ENCODE results near the gene PAXIP1.

DNA sequence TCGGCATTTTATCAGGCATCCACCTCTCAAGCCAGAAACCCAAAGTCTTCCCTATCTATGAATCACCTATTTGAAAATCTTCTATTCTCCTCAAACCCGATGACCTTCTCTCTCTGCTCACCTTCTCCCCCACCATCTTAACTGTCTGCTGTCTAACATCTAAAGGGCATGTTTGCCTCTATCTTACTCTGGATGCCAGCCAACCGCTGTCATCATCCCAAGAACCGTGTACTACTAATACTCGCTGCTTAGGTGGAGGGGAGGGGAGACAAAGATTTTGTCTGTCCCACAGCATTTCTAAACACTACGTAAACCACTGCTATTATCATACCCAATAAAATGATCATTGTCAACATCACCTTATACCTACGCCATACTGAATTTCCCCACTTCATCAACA lies 29.5 kb downstream of the PAXIP1 start:
- TF ChIP-seq, protein P1, sequence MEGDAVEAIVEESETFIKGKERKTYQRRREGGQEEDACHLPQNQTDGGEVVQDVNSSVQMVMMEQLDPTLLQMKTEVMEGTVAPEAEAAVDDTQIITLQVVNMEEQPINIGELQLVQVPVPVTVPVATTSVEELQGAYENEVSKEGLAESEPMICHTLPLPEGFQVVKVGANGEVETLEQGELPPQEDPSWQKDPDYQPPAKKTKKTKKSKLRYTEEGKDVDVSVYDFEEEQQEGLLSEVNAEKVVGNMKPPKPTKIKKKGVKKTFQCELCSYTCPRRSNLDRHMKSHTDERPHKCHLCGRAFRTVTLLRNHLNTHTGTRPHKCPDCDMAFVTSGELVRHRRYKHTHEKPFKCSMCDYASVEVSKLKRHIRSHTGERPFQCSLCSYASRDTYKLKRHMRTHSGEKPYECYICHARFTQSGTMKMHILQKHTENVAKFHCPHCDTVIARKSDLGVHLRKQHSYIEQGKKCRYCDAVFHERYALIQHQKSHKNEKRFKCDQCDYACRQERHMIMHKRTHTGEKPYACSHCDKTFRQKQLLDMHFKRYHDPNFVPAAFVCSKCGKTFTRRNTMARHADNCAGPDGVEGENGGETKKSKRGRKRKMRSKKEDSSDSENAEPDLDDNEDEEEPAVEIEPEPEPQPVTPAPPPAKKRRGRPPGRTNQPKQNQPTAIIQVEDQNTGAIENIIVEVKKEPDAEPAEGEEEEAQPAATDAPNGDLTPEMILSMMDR (conservative IDR thresholded peaks at IDR 0.05) = no peak
- TF ChIP-seq ZFX (IDR thresholded peaks at IDR 0.05) = no peak
